Neutrophil (primary cell): ENCODE results near the gene ZDHHC12.

Source experiments
- H3K27ac ChIP-seq: fragments of 200-600 bp; sonication (generic); 2 replicates; pipeline ENCODE4 v1.5.1; 2016; ENCODE audit warnings: mild to moderate bottlenecking, moderate library complexity
- H3K27me3 ChIP-seq: fragments of 200-600 bp; sonication (generic); 2 replicates; pipeline ENCODE4 v1.6.0; 2016; ENCODE audit warnings: mild to moderate bottlenecking
- H3K36me3 ChIP-seq: fragments of 200-600 bp; sonication (generic); 2 replicates; pipeline ENCODE4 v1.5.1; 2017
- H3K4me1 ChIP-seq, 2 experiments: fragments of 200-600 bp in 1 of 2; sonication (generic) in 1 of 2; 1 replicate in 1 of 2; 2 replicates in 1 of 2; pipeline versions ENCODE4 v1.5.1 to v1.6.1; 2013 to 2016; ENCODE audit warnings: low read depth in 1 of 2, low read length in 1 of 2, mild to moderate bottlenecking in 1 of 2, moderate library complexity in 1 of 2; ENCODE audit not compliant: control insufficient read depth in 1 of 2, insufficient read depth in 1 of 2
- H3K4me3 ChIP-seq, 2 experiments: fragments of 200-600 bp in 1 of 2; sonication (generic) in 1 of 2; 1 replicate in 1 of 2; 2 replicates in 1 of 2; pipeline ENCODE4 v1.5.1; 2013 to 2016; ENCODE audit warnings: low read depth in 1 of 2, low read length in 1 of 2, mild to moderate bottlenecking in 1 of 2, moderate library complexity in 1 of 2
- H3K9me3 ChIP-seq: fragments of 200-600 bp; sonication (generic); 2 replicates; pipeline ENCODE4 v1.5.1; 2016
- CTCF ChIP-seq: fragments of 200-600 bp; sonication (generic); IDR thresholded peaks from 2 replicates; pipeline ENCODE4 v1.5.1; 2016; ENCODE audit warnings: antibody characterized with exemption

ZDHHC12 gene

DNA sequence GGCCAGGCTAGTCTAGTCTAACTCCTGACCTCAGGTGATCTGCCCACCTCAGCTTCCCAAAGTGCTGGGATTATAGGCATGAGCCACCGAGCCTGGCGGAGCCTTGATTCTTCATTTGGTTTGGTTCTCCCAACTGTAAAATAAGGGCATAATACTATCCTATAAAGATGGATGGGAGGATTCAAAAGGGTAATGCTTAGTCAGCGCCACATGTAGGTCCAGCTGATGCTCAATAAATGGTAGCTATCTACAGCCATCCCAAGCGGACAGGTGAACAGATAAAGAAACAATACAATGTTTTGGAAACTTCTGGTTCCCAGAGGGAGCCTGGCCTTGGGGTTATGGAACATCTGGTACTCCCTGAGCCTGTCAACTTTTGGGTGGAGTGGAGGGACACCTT, 48.5 kb downstream of the ZDHHC12 start:
- no peak for TF ChIP-seq CTCF
- Histone ChIP-seq H3K27me3 (no peaks in the 10 kb centered on the region), H3K4me1 (no peaks in the 10 kb centered on the region), H3K27ac (no peak overlapping the region), H3K9me3 (no peaks in the 10 kb centered on the region), H3K4me3 (no peak overlapping the region), H3K36me3 (no peaks in the 10 kb centered on the region)
